Activated CD4-positive, CD25-positive, alpha-beta regulatory T cell (primary cell): ENCODE measurements around the gene MUC5B.
"Not testable (repeated sequence)": the region's sequence is repeated elsewhere in the genome, so short reads cannot be mapped to it uniquely, and the experiment has no call there.

Experiments
- DNase-seq, 4 experiments: peaks; one replicate each; lab custom pipeline; 2025; lab: John Stamatoyannopoulos, UW

The MUC5B gene

DNA sequence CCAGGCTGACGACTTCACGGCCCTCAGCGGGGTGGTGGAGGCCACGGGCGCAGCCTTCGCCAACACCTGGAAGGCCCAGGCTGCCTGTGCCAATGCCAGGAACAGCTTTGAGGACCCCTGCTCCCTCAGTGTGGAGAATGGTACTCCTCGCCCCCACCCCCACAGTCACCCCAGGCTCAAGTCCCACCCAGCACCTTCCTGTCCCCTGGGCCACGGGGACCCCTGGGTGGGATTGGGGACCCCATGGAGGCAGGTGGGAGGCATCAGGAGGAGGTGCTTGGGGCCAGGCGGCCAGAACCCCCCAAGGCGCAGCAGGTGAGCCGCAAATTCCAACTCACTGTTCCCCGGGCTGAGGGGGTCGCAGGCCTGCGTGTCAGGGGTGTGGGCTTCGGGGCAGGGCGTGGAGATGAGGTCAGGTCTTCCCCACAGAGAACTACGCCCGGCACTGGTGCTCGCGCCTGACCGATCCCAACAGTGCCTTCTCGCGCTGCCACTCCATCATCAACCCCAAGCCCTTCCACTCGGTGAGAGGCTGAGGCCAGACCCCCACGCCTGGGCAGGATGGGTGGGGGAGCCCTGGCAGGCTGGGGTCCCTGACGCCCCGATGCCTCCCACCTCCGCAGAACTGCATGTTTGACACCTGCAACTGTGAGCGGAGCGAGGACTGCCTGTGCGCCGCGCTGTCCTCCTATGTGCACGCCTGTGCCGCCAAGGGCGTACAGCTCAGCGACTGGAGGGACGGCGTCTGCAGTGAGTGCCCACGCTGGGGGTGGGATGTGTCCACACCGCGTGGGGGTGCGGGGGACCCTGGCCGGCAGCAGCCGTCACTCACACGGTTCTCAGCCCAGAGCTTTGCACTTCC, 9.4 kb downstream of the MUC5B start:
- DNase-seq, result no peak

DNA sequence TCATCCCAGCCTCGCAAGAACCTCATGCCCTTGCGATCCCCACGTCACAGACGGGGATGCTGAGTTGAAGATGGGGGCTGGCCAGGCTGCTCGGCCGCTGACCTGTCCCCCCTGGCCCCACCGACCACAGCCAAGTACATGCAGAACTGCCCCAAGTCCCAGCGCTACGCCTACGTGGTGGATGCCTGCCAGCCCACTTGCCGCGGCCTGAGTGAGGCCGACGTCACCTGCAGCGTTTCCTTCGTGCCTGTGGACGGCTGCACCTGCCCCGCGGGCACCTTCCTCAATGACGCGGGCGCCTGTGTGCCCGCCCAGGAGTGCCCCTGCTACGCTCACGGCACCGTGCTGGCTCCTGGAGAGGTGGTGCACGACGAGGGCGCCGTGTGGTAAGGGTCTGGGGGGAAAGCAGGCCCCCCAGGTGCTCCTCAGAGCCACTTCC, 10.0 kb downstream of the MUC5B start:
- no peak for DNase-seq

DNA sequence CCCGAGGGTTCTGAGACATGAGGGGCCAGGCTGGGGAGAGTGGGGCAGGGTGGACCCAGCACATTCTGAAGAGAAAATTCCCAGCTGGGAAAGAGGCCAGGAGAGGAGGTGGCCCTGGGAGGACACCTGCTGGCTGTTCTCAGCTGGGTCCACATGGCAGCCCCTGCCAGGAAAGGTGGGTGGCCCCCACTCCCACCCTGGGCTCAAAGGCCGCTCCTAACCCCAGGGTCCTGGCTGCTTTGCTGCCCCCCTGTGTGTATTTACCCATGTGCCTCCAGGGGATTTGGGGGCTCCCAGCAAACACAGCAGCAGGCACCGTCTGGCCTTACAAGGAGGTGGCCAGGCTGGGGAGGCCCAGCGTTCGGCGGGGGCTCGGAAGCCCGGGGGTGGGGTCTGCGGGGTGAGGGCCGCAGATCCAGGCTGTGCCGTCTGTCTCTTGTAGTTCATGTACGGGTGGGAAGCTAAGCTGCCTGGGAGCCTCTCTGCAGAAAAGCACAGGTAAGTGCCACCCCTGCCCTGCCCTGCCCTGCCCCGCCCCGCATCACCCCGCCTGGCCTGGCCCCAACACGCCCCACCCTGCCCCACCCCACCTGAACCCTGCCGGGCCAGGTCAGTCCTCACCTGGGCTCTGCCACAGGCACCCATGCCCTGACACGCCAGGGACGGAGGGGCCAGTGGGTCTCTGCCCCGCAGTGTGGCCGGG, 10.6 kb downstream of the MUC5B start:
- no peak for DNase-seq

DNA sequence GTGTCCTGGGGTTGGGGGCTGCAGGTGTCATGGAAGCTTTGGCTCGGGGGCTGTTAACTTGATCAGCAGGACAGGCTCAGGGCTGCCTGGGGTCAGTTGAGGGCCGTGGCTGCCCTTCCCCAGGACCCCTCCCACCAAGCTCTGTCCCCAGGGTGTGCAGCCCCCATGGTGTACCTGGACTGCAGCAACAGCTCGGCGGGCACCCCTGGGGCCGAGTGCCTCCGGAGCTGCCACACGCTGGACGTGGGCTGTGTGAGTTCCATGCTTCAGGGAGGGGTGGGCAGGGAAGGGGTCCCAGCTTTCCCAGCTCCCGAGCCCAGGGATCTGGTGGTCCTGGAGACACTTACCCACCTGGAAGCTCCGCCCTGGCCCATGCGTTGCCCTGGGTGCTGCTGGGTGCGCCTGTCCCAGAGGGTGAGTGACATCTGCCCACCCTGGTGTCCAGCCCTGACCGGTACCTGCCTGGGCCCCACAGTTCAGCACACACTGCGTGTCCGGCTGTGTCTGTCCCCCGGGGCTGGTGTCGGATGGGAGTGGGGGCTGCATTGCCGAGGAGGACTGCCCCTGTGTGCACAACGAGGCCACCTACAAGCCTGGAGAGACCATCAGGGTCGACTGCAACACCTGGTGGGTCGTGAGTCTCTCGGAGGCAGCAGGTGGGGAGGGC, 11.3 kb downstream of the MUC5B start:
- no peak for DNase-seq

DNA sequence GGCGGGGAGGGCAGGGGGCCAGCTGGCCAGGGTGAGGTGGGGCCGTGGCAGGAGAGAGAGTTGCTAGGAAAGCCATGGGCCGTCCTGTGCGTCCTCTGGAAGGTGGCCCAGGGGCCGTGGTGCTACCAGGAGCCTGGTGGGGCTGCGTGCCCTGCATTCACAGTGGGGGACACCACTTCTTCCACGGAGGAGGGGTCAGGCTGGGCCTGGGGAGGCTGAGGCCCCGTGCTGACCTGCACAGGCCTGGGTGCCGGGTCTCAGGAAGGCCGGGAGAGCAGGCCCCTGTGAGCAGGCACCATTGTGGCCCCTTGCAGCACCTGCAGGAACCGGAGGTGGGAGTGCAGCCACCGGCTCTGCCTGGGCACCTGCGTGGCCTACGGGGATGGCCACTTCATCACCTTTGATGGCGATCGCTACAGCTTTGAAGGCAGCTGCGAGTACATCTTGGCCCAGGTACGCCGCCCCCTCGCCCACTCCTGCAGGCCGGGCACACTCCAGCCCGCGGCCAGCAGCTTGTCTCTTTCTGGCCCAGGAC, 12.0 kb downstream of the MUC5B start:
- no peak for DNase-seq

DNA sequence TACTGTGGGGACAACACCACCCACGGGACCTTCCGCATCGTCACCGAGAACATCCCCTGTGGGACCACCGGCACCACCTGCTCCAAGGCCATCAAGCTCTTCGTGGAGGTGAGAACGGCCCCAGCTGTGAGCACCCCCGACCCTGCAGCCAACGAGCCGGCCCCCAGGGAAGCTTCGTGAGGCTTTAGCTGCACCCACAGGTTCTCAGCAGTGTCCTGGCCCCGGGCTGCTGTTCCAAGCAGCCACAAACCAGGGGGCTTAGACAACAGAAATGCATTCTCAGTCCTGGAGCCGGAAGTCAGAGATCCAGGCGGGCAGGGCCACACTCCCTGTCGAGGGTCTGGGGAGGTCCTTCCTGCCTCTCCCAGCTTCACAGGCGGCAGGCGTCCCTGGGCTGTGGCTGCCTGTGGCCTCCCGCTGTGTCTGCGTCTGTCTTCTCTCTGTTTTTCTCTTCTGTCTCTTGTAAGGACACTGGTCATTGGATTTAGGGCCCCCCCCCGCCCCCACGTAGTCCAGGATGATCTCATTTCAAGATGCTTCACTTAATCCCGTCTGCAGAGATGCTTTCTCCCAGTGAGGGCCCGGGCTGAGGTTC, 12.5 kb downstream of the MUC5B start:
- no peak for DNase-seq

DNA sequence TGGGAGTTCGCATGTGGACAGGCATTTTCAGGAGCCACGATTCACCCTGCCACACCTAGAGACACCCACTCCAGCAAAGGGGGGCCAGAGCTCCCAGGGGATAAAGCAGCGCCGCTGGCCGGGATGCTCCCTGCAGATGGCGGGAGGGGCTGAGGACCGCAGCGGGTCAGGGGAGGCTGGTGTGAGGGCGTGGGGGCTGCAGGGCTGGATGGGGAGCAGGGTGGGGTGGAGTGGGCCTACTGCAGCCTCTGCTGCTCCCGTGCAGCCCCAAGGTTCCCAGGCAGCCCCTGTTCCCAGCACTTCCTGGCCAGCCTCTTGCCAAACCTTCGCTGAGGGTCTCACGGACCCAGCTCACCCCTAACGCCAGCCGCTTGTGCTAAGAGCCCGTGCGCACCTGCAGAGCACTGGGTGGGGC, 13.0 kb downstream of the MUC5B start:
- DNase-seq, result no peak

DNA sequence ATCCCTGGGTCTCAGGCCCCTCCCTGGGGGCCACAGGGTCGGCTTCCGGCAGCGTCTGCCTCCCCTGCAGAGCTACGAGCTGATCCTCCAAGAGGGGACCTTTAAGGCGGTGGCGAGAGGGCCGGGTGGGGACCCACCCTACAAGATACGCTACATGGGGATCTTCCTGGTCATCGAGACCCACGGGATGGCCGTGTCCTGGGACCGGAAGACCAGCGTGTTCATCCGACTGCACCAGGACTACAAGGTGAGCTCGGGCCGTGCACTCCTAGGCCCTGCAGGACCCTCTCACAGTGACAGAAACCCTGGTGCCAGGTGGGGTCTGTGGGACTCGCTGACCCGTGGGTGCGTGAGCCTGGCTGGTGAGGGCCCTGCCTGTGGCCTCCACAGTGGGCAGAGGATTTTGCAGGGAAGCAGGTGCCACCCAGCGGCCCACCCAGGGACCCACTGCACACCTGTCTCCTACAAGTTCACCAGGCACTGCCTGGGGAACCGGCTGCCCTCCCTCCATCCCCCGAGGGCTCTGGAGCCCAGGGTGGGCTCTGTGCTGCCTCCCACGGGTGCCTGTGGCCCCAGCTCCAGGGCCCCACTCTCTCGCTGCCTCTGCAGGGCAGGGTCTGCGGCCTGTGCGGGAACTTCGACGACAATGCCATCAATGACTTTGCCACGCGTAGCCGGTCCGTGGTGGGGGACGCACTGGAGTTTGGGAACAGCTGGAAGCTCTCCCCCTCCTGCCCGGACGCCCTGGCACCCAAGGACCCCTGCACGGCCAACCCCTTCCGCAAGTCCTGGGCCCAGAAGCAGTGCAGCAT, 13.7 kb downstream of the MUC5B start:
- no peak for DNase-seq

DNA sequence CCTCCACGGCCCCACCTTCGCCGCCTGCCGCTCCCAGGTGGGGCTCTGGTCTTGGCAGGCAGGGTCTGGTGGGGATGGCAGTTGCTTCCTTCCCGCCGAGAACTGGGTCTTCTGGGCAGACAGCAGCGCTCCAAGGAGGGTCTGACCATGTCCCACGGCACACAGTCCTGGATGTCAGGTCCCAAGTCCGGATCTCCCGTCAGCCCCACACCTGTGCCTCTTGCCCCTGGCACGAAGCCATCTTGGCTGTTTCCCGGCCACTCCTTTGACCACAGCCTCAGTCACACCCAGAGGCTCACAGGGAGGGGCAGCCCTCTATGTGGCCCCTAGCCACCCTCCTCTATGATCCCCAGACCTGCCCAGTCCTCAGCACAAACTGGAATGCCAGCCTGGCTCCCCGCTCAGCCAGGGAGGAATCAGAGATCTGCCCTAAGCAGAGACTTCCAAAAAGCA, 14.3 kb downstream of the MUC5B start:
- no peak for DNase-seq

DNA sequence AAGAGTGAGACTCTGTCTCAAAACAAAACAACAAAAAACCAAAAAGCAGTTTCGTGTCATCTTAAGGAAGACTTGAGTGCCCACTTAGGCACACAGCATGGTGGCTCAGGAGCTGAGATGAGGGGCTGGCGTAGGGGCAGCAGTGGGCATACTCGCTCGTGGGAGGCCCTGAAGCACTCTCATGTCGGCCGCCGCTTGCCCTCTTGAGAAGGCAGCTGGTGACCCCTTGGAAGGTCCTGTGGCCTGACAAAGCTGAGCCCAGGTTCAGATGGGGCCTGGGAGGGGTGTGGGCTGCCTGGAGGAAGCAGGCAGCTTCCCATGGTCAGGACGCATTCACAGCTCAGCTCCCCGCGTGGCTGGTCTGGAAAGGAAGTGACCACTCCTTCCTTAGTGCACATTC, 15.0 kb downstream of the MUC5B start:
- DNase-seq, result no peak

DNA sequence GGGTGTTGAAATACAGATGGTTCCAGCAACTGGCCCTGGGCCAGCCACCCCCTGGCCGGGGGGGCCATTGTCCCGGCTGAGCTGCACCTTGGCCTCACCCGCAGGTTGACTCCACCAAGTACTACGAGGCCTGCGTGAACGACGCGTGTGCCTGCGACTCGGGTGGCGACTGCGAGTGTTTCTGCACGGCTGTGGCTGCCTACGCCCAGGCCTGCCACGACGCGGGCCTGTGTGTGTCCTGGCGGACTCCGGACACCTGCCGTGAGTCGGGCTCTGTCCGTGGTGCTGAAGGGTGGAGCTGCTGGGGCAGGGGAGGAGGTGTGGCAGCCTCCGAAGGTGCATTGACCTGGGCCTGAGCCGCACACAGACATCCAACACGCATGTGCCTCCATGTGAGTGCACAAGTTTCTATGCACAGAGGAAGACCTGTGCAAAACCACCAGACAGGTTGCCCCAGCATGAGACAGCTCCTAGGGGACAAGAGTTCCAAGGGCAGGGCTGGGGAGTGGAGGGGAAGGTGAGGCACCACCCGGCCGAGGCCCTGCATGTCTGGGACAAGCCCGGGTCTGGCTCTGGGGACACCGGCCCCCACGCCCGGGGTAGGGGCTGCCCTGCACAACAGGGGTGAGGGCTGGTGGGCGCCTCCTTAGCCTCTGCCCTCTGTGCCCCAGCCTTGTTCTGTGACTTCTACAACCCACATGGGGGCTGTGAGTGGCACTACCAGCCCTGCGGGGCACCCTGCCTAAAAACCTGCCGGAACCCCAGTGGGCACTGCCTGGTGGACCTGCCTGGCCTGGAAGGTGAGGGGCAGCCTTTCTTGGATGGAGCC, 16.1 kb downstream of the MUC5B start:
- no peak for DNase-seq

DNA sequence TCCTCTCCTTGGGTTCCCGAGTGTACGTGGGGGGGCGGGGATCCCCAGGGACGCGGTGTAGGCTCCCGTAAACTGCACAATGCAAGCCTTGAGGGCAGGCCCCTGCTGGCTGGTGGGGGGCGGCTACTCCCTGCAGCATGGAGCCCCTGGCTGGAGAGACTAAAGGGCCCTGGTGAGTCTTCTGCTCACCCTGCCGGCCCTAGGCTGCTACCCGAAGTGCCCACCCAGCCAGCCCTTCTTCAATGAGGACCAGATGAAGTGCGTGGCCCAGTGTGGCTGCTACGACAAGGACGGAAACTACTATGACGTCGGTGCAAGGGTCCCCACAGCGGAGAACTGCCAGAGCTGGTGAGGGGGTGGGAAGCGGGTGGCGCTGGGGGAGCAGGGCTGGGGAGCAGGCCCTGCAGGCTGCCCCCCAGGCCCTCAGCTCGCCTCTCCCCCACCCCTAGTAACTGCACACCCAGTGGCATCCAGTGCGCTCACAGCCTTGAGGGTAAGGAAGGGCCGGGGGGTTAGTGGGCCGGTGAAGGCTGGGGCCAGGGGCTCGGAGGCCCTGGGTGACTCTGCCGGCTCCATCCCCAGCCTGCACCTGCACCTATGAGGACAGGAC, 16.8 kb downstream of the MUC5B start:
- no peak for DNase-seq

DNA sequence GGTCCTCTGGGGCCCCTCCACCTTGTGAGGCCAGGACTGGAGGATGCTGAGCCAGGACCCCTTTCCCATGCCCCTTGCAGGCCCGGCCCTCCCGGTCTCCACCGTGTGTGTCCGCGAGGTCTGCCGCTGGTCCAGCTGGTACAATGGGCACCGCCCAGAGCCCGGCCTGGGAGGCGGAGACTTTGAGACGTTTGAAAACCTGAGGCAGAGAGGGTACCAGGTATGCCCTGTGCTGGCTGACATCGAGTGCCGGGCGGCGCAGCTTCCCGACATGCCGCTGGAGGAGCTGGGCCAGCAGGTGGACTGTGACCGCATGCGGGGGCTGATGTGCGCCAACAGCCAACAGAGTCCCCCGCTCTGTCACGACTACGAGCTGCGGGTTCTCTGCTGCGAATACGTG, 17.9 kb downstream of the MUC5B start:
- no peak for DNase-seq

DNA sequence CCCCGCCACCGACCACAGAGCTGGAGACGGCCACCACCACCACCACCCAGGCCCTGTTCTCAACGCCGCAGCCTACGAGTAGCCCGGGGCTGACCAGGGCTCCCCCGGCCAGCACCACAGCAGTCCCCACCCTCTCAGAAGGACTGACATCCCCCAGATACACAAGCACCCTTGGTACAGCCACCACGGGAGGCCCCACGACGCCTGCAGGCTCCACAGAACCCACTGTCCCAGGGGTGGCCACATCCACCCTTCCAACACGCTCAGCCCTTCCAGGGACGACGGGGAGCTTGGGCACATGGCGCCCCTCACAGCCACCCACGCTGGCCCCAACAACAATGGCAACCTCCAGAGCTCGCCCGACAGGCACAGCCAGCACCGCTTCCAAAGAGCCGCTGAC, 18.8 kb downstream of the MUC5B start:
- no peak for DNase-seq

DNA sequence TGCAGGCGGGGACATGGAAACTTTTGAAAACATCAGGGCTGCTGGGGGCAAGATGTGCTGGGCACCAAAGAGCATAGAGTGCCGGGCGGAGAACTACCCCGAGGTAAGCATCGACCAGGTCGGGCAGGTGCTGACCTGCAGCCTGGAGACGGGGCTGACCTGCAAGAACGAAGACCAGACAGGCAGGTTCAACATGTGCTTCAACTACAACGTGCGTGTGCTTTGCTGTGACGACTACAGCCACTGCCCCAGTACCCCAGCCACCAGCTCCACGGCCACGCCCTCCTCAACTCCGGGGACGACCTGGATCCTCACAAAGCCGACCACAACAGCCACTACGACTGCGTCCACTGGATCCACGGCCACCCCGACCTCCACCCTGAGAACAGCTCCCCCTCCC, 19.4 kb downstream of the MUC5B start:
- no peak for DNase-seq

DNA sequence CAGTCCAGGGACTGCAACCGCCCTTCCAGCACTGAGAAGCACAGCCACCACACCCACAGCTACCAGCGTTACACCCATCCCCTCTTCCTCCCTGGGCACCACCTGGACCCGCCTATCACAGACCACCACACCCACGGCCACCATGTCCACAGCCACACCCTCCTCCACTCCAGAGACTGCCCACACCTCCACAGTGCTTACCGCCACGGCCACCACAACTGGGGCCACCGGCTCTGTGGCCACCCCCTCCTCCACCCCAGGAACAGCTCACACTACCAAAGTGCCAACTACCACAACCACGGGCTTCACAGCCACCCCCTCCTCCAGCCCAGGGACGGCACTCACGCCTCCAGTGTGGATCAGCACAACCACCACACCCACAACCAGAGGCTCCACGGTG, 19.9 kb downstream of the MUC5B start:
- not testable (repeated sequence) for DNase-seq

DNA sequence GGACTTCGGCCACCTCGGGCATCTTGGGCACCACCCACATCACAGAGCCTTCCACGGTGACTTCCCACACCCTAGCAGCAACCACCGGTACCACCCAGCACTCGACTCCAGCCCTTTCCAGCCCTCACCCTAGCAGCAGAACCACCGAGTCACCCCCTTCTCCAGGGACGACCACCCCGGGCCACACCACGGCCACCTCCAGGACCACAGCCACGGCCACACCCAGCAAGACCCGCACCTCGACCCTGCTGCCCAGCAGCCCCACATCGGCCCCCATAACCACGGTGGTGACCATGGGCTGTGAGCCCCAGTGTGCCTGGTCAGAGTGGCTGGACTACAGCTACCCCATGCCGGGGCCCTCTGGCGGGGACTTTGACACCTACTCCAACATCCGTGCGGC, 20.7 kb downstream of the MUC5B start:
- DNase-seq, result not testable (repeated sequence)

DNA sequence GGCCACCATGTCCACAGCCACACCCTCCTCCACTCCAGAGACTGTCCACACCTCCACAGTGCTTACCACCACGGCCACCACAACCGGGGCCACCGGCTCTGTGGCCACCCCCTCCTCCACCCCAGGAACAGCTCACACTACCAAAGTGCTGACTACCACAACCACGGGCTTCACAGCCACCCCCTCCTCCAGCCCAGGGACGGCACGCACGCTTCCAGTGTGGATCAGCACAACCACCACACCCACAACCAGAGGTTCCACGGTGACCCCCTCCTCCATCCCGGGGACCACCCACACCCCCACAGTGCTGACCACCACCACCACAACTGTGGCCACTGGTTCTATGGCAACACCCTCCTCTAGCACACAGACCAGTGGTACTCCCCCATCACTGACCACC, 21.7 kb downstream of the MUC5B start:
- DNase-seq, result not testable (repeated sequence)

DNA sequence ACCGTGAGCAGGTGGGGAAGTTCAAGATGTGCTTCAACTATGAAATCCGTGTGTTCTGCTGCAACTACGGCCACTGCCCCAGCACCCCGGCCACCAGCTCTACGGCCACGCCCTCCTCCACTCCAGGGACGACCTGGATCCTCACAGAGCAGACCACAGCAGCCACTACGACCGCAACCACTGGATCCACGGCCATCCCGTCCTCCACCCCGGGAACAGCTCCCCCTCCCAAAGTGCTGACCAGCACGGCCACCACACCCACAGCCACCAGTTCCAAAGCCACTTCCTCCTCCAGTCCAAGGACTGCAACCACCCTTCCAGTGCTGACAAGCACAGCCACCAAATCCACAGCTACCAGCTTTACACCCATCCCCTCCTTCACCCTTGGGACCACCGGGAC, 22.9 kb downstream of the MUC5B start:
- not testable (repeated sequence) for DNase-seq

DNA sequence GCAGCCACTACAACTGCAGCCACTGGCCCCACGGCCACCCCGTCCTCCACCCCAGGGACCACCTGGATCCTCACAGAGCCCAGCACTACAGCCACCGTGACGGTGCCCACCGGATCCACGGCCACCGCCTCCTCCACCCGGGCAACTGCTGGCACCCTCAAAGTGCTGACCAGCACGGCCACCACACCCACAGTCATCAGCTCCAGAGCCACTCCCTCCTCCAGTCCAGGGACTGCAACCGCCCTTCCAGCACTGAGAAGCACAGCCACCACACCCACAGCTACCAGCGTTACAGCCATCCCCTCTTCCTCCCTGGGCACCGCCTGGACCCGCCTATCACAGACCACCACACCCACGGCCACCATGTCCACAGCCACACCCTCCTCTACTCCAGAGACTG, 23.4 kb downstream of the MUC5B start:
- DNase-seq, result not testable (repeated sequence)
